ENCODE measurements around the gene DNAH14. TPM values are rescaled to one million over a fixed set of nuclear protein-coding genes. Genes with fewer than 3 reads are reported as not detected.

DNAH14 gene
- polyA plus RNA-seq, 1 donor from 2014 or later = 24.9 TPM

DNA sequence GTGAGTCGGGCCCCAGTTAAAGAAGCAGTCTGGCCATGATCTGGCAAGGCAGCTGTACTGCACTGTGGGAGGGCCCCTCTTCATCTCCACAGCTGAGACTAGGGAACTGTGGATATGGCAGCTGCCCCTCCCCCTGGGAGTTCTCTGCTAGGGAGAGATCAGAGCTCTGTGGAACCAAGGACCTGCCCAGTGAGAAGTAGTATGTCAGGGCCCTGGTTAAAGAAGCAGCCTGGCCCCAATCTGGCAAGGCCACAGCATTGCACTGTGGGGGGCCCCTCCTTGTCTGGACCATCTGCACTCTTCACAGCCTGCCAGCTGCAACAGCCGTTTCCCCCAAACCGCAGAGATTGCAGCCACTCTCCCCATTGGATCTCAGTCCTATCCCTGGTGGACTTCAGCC is 208.5 kb downstream of the DNAH14 start:
- no peaks in the 10 kb centered on the region for H3K9me3 ChIP-seq (ENCODE audit: low read length)
- H3K27me3 ChIP-seq (ENCODE audit: insufficient read depth, low read depth, low read length) = no peaks in the 10 kb centered on the region
- H3K4me3 ChIP-seq (ENCODE audit: low read length) = no peak overlapping the region
- no peaks in the 10 kb centered on the region for H4K20me1 ChIP-seq (ENCODE audit: insufficient read depth)
- no peaks in the 10 kb centered on the region for H3K79me2 ChIP-seq (replicated peaks; ENCODE audit: insufficient read depth, low read length)
- H3F3A ChIP-seq (ENCODE audit: insufficient read depth, low read length, poor library complexity, severe bottlenecking) = no peaks in the 10 kb centered on the region
- TF ChIP-seq EP300 (conservative IDR thresholded peaks at IDR 0.05; ENCODE audit: poor library complexity, severe bottlenecking) = no peak
- TF ChIP-seq MXI1 (conservative IDR thresholded peaks at IDR 0.05; ENCODE audit: poor library complexity, severe bottlenecking) = no peak
- TF ChIP-seq RAD21 (conservative IDR thresholded peaks at IDR 0.05) = no peak
- no peak for TF ChIP-seq EZH2 (IDR thresholded peaks at IDR 0.05; ENCODE audit: borderline replicate concordance, insufficient read depth, low read length, poor library complexity, severe bottlenecking)
- TF ChIP-seq, protein P1, sequence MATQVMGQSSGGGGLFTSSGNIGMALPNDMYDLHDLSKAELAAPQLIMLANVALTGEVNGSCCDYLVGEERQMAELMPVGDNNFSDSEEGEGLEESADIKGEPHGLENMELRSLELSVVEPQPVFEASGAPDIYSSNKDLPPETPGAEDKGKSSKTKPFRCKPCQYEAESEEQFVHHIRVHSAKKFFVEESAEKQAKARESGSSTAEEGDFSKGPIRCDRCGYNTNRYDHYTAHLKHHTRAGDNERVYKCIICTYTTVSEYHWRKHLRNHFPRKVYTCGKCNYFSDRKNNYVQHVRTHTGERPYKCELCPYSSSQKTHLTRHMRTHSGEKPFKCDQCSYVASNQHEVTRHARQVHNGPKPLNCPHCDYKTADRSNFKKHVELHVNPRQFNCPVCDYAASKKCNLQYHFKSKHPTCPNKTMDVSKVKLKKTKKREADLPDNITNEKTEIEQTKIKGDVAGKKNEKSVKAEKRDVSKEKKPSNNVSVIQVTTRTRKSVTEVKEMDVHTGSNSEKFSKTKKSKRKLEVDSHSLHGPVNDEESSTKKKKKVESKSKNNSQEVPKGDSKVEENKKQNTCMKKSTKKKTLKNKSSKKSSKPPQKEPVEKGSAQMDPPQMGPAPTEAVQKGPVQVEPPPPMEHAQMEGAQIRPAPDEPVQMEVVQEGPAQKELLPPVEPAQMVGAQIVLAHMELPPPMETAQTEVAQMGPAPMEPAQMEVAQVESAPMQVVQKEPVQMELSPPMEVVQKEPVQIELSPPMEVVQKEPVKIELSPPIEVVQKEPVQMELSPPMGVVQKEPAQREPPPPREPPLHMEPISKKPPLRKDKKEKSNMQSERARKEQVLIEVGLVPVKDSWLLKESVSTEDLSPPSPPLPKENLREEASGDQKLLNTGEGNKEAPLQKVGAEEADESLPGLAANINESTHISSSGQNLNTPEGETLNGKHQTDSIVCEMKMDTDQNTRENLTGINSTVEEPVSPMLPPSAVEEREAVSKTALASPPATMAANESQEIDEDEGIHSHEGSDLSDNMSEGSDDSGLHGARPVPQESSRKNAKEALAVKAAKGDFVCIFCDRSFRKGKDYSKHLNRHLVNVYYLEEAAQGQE (IDR thresholded peaks at IDR 0.05; ENCODE audit: borderline replicate concordance) = no peak
- TF ChIP-seq POLR2AphosphoS5 (IDR thresholded peaks at IDR 0.05) = no peak
- no peak for TF ChIP-seq TAF1 (IDR thresholded peaks at IDR 0.05; ENCODE audit: low read depth)
- H3K27ac ChIP-seq (ENCODE audit: low read length) = no peak overlapping the region
- H2AFZ ChIP-seq (ENCODE audit: low read depth, low read length) = no peak overlapping the region
- no peak overlapping the region for H3K4me2 ChIP-seq (ENCODE audit: low read length)
- no peak overlapping the region for H3K9ac ChIP-seq (ENCODE audit: low read length)
- no peaks in the 10 kb centered on the region for H3K36me3 ChIP-seq (ENCODE audit: insufficient read depth, low read length)
- no peaks in the 10 kb centered on the region for H3K9me2 ChIP-seq (ENCODE audit: insufficient read depth, low read length)

DNA sequence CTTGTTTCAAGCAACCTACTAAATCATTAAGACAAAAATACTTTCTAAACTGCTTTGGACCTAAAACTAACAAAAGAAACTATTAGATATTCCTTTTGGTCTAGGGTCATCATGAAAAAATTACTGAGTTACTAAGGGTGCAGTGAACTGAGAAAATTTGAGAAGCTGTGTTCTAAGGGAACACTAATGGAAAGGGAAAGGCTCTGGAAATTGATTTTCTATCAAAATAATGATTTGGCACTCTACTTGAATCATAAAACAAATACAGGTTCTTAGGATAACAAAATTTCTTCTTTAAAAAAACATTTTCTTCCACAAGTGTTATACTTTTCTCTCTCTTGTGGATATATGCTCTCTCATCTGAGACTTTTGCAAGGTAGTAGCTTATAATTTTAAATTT is 213.5 kb downstream of the DNAH14 start:
- TF ChIP-seq TAF1 (IDR thresholded peaks at IDR 0.05; ENCODE audit: low read depth) (no peak), SMC3 (conservative IDR thresholded peaks at IDR 0.05; ENCODE audit: poor library complexity) (no peak), POLR2AphosphoS5 (IDR thresholded peaks at IDR 0.05) (no peak), MXI1 (conservative IDR thresholded peaks at IDR 0.05; ENCODE audit: poor library complexity, severe bottlenecking) (no peak), EZH2 (IDR thresholded peaks at IDR 0.05; ENCODE audit: borderline replicate concordance, insufficient read depth, low read length, poor library complexity, severe bottlenecking) (no peak), EP300 (conservative IDR thresholded peaks at IDR 0.05; ENCODE audit: poor library complexity, severe bottlenecking) (no peak), RAD21 (conservative IDR thresholded peaks at IDR 0.05) (no peak)
- TF ChIP-seq, protein P2, sequence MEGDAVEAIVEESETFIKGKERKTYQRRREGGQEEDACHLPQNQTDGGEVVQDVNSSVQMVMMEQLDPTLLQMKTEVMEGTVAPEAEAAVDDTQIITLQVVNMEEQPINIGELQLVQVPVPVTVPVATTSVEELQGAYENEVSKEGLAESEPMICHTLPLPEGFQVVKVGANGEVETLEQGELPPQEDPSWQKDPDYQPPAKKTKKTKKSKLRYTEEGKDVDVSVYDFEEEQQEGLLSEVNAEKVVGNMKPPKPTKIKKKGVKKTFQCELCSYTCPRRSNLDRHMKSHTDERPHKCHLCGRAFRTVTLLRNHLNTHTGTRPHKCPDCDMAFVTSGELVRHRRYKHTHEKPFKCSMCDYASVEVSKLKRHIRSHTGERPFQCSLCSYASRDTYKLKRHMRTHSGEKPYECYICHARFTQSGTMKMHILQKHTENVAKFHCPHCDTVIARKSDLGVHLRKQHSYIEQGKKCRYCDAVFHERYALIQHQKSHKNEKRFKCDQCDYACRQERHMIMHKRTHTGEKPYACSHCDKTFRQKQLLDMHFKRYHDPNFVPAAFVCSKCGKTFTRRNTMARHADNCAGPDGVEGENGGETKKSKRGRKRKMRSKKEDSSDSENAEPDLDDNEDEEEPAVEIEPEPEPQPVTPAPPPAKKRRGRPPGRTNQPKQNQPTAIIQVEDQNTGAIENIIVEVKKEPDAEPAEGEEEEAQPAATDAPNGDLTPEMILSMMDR (IDR thresholded peaks at IDR 0.05; ENCODE audit: poor library complexity, severe bottlenecking) = no peak
- TF ChIP-seq, protein P1 (IDR thresholded peaks at IDR 0.05; ENCODE audit: borderline replicate concordance) = no peak
- Histone ChIP-seq H3K79me2 (replicated peaks; ENCODE audit: insufficient read depth, low read length) (no peaks in the 10 kb centered on the region), H3F3A (ENCODE audit: insufficient read depth, low read length, poor library complexity, severe bottlenecking) (no peaks in the 10 kb centered on the region), H3K27ac (ENCODE audit: low read length) (no peak overlapping the region), H3K4me2 (ENCODE audit: low read length) (no peak overlapping the region), H3K4me3 (ENCODE audit: low read length) (no peak overlapping the region), H3K9me3 (ENCODE audit: low read length) (no peaks in the 10 kb centered on the region), H3K27me3 (ENCODE audit: insufficient read depth, low read depth, low read length) (no peaks in the 10 kb centered on the region), H4K20me1 (ENCODE audit: insufficient read depth) (no peaks in the 10 kb centered on the region), H3K36me3 (ENCODE audit: insufficient read depth, low read length) (no peaks in the 10 kb centered on the region), H3K9ac (ENCODE audit: low read length) (no peak overlapping the region), H3K9me2 (ENCODE audit: insufficient read depth, low read length) (no peaks in the 10 kb centered on the region), H2AFZ (ENCODE audit: low read depth, low read length) (no peak overlapping the region)
